ENCODE results near the gene ABCD3. TPM values are rescaled to one million over a fixed set of nuclear protein-coding genes. Genes with fewer than 3 reads are reported as not detected.

ABCD3 gene
- total and polyA plus RNA-seq, 7 donors: 15.8 to 48.5 (median 37.7) TPM

DNA sequence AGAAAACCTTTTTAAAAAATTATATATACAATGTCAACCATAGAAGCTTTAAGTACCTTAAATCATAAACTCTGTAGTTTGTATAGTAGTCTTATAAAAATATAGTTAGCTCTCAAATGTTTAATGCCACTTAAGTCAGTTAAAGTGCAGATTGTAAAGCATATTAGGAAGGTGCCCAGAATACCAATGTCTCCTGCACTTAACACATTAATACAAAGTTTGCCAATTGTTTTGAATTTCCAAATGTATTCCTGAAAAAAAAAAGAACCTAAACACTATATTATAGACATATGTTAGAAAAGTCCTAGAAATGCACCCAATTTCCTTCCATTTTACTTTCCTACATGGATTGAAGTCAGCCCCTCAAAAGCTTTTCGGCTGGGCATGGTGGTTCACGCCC is 111.2 kb downstream of the ABCD3 start:
- ATAC-seq (no peak), DNase-seq (no peak)
- H3K27me3 ChIP-seq (ENCODE audit: insufficient read depth in 3 of 3, low read length in 2 of 3): no peaks in the 10 kb centered on the region
- H3K27ac ChIP-seq: no peak overlapping the region
- TF ChIP-seq, protein P1, sequence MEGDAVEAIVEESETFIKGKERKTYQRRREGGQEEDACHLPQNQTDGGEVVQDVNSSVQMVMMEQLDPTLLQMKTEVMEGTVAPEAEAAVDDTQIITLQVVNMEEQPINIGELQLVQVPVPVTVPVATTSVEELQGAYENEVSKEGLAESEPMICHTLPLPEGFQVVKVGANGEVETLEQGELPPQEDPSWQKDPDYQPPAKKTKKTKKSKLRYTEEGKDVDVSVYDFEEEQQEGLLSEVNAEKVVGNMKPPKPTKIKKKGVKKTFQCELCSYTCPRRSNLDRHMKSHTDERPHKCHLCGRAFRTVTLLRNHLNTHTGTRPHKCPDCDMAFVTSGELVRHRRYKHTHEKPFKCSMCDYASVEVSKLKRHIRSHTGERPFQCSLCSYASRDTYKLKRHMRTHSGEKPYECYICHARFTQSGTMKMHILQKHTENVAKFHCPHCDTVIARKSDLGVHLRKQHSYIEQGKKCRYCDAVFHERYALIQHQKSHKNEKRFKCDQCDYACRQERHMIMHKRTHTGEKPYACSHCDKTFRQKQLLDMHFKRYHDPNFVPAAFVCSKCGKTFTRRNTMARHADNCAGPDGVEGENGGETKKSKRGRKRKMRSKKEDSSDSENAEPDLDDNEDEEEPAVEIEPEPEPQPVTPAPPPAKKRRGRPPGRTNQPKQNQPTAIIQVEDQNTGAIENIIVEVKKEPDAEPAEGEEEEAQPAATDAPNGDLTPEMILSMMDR (IDR thresholded peaks at IDR 0.05): no peak
- no peak overlapping the region for H3K4me3 ChIP-seq
- H3K36me3 ChIP-seq (ENCODE audit: insufficient read depth in 1 of 2, low read depth in 1 of 2): peaks cover 0 to 5% of the 10 kb centered on the region in 2 donors
- H3K4me1 ChIP-seq: no peaks in the 10 kb centered on the region
- intact Hi-C loops (cut with DNase I): no loop called here
- H3K9me3 ChIP-seq: no peaks in the 10 kb centered on the region
- 92 to 100% (median 92%) methylated on average over 2 of the region's 2 CpGs for WGBS, 3 donors

DNA sequence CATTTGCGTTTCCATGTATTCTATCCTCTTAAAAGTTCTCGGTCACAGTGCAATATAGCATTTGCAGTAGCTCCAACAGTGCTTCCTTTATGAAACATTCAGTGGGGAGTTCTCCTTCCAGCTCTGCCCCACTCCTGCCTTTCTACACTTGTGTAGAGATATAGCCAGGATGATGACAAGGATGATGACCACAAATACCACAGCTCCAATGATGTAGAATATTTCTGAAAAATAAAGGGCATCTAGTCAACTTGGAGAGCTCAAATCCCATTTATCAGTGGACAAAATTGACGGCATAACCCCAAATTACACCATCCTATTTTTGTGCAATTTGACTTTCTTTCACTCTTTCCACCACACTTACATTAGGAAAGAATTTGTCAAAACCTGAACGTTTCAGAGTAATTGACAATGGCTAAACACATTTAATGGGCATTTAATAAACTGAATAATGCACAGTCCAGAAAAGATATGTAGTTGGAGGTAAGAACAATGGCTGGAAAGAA is 112.2 kb downstream of the ABCD3 start:
- TF ChIP-seq, protein P1 (IDR thresholded peaks at IDR 0.05): no peak
- H3K36me3 ChIP-seq (ENCODE audit: insufficient read depth in 1 of 2, low read depth in 1 of 2): peaks cover 0 to 5% of the 10 kb centered on the region in 2 donors
- DNase-seq (no peak), ATAC-seq (no peak)
- WGBS, 3 donors: 81 to 90% (median 81%) methylated on average over 4 of the region's 4 CpGs
- intact Hi-C loops (cut with DNase I): loop anchor here in 1 of 2 donors (5.0 kb wide), 1 partner anchor 272 kb away; no protein-coding TSS in a partner anchor
- H3K27ac ChIP-seq: no peak overlapping the region
- no peaks in the 10 kb centered on the region for H3K27me3 ChIP-seq (ENCODE audit: insufficient read depth in 3 of 3, low read length in 2 of 3)
- no peaks in the 10 kb centered on the region for H3K9me3 ChIP-seq
- H3K4me1 ChIP-seq: no peaks in the 10 kb centered on the region
- H3K4me3 ChIP-seq: no peak overlapping the region

DNA sequence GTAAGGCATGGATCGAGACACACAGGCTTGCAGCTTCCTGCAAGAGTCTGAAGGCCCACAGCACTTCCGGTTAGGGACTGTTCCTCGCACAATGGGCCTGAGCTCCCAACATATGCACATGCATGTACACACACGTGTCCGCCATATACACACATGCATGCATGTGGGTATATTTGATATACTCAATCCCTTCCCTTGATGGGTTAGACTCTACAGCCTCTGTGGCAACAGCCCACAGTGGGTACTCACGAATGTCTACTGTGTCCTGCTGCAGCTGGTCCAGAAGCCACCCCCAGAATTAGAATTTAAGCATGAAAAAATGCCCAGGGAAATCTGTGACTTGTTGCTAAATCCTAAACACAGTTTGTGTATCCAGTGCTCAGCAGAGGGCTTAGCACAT is 113.5 kb downstream of the ABCD3 start:
- Histone ChIP-seq H3K4me1 (no peaks in the 10 kb centered on the region), H3K36me3 (ENCODE audit: insufficient read depth in 1 of 2, low read depth in 1 of 2) (peaks cover 0 to 5% of the 10 kb centered on the region in 2 donors), H3K4me3 (no peak overlapping the region), H3K27me3 (ENCODE audit: insufficient read depth in 3 of 3, low read length in 2 of 3) (peaks cover 0 to 2% (median 0%) of the 10 kb centered on the region in 3 donors), H3K27ac (no peak overlapping the region), H3K9me3 (no peaks in the 10 kb centered on the region)
- TF ChIP-seq, protein P1 (IDR thresholded peaks at IDR 0.05): no peak
- no peak for DNase-seq
- ATAC-seq: no peak
- WGBS, 3 donors: 83 to 85% (median 84%) methylated on average over 6 of the region's 6 CpGs
- intact Hi-C loops (cut with DNase I): loop anchor here in 1 of 2 donors (5.0 kb wide), 1 partner anchor 271 kb away; no protein-coding TSS in a partner anchor

DNA sequence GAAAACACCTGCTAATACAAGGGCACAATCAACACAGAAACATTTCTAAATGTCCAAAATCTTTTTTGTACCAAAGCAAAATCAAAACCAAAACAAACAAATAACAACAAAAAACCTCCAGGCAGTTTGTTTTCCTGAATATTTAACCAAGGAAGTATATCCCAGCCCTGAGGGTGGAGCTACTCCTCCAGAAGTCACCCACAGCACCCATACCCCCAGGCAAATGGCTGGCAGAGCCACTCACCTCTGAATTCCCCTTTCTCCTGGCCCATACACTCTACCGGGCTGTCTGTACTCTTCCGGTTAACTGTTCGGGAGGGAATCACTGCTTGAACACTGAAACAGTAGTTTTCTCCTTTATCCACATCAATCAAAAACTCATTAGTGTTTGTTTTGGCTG is 113.9 kb downstream of the ABCD3 start:
- ATAC-seq (no peak), DNase-seq (no peak)
- Histone ChIP-seq H3K36me3 (ENCODE audit: insufficient read depth in 1 of 2, low read depth in 1 of 2) (peaks cover 0 to 5% of the 10 kb centered on the region in 2 donors), H3K4me1 (no peaks in the 10 kb centered on the region), H3K4me3 (no peak overlapping the region), H3K9me3 (no peaks in the 10 kb centered on the region), H3K27me3 (ENCODE audit: insufficient read depth in 3 of 3, low read length in 2 of 3) (peaks cover 0 to 2% (median under 1%) of the 10 kb centered on the region in 3 donors), H3K27ac (no peak overlapping the region)
- intact Hi-C loops (cut with DNase I): loop anchor here in 1 of 2 donors (5.0 kb wide), 1 partner anchor 270 kb away; no protein-coding TSS in a partner anchor
- WGBS, 3 donors: 59 to 69% (median 61%) methylated on average over 3 of the region's 3 CpGs
- TF ChIP-seq, protein P1 (IDR thresholded peaks at IDR 0.05): no peak

DNA sequence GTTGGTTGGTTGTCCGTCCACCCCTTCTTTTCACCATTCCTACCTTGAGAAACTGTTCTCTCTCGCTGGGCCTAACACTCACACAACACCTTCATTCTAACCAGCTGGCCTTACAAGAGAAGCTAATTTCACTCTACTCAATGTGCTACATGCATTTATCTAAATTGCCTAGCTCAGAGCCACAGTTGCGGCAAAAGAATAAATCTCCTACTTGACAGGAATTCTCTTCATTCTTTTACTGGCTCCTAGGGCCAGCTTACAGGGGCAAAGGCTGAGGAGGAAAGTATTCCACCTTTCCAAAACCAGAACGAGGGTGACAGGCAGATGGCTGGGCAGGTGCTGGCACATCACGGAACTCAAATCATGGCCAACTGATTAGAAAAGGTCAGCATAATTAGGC is 116.9 kb downstream of the ABCD3 start:
- H3K4me3 ChIP-seq: no peak overlapping the region
- intact Hi-C loops (cut with DNase I): no loop called here
- 91 to 97% (median 92%) methylated on average over 5 of the region's 5 CpGs for WGBS, 3 donors
- H3K36me3 ChIP-seq (ENCODE audit: insufficient read depth in 1 of 2, low read depth in 1 of 2): peaks cover 0 to 5% of the 10 kb centered on the region in 2 donors
- ATAC-seq: no peak
- no peak for DNase-seq
- no peaks in the 10 kb centered on the region for H3K4me1 ChIP-seq
- no peaks in the 10 kb centered on the region for H3K9me3 ChIP-seq
- no peak overlapping the region for H3K27ac ChIP-seq
- TF ChIP-seq, protein P1 (IDR thresholded peaks at IDR 0.05): no peak
- peaks cover 0 to 18% (median 2%) of the 10 kb centered on the region in 3 donors for H3K27me3 ChIP-seq (ENCODE audit: insufficient read depth in 3 of 3, low read length in 2 of 3)
